Spleen (tissue), 11 donors: Measurements from ENCODE around the gene DQX1. TPM values are rescaled to one million over a fixed set of nuclear protein-coding genes. Genes with fewer than 3 reads are reported as not detected.

Experiments used
- DNase-seq: peaks from one replicate; pipeline ENCODE4 v3.0.0-alpha.2; 2020
- H3K27ac ChIP-seq, 8 donors: fragments of 200-600 bp; sonication (generic) in 7 of 8; 1 replicate in 4 of 8; 2 replicates in 4 of 8; pipeline versions ENCODE4 v1.5.0 to v1.8.0; 2016 to 2021; ENCODE audit warnings: inconsistent platforms in 4 of 8, mild to moderate bottlenecking in 4 of 8, moderate library complexity in 1 of 8
- H3K27me3 ChIP-seq, 7 donors: fragments of 200-600 bp; sonication (generic) in 6 of 7; replicated peaks in 1 of 7; 1 replicate in 4 of 7; 2 replicates in 3 of 7; pipeline versions ENCODE4 v1.5.0 to v1.8.0; 2016 to 2021; ENCODE audit warnings: inconsistent platforms in 3 of 7, mild to moderate bottlenecking in 1 of 7
- H3K36me3 ChIP-seq, 6 donors: fragments of 200-600 bp; sonication (generic) in 5 of 6; 1 replicate in 4 of 6; 2 replicates in 2 of 6; pipeline versions ENCODE4 v1.5.0 to v1.8.0; 2016 to 2021; ENCODE audit warnings: inconsistent platforms in 2 of 6
- H3K4me1 ChIP-seq, 6 donors: fragments of 200-600 bp; sonication (generic) in 5 of 6; 1 replicate in 3 of 6; 2 replicates in 3 of 6; pipeline versions ENCODE4 v1.5.0 to v1.8.0; 2016 to 2021; ENCODE audit warnings: inconsistent platforms in 3 of 6
- H3K4me3 ChIP-seq, 8 donors: fragments of 200-600 bp; sonication (generic) in 7 of 8; 1 replicate in 4 of 8; 2 replicates in 4 of 8; pipeline versions ENCODE4 v1.5.0 to v1.8.0; 2016 to 2021; ENCODE audit warnings: inconsistent platforms in 4 of 8, mild to moderate bottlenecking in 4 of 8, moderate library complexity in 2 of 8
- H3K9me3 ChIP-seq, 8 donors: fragments of 200-600 bp; sonication (generic) in 7 of 8; 1 replicate in 4 of 8; 2 replicates in 4 of 8; pipeline versions ENCODE4 v1.5.0 to v1.8.0; 2016 to 2021; ENCODE audit warnings: inconsistent platforms in 4 of 8
- CTCF ChIP-seq, 11 experiments: fragments of 200-600 bp in 7 of 11; fragments of 450-650 bp in 4 of 11; sonication (generic) in 4 of 11; IDR thresholded peaks in 8 of 11; conservative IDR thresholded peaks in 3 of 11; 1 replicate in 7 of 11; 2 replicates in 4 of 11; pipeline versions ENCODE4 v1.4.0 to v1.8.0; 2016 to 2021; ENCODE audit warnings: antibody characterized with exemption in 11 of 11, inconsistent platforms in 4 of 11, mild to moderate bottlenecking in 1 of 11
- POLR2A ChIP-seq, 3 donors: fragments of 450-650 bp; IDR thresholded peaks; one replicate each; pipeline ENCODE4 v1.5.1; 2017; ENCODE audit warnings: antibody characterized with exemption in 3 of 3, mild to moderate bottlenecking in 1 of 3
- POLR2AphosphoS5 ChIP-seq, 3 donors: sonication (generic); formaldehyde crosslinking; IDR thresholded peaks; one replicate each; pipeline ENCODE4 v1.5.1; 2017; ENCODE audit warnings: antibody characterized with exemption in 3 of 3
- WGBS, 5 donors: extraction: QIAGEN DNeasy Blood & Tissue Kit in 3 of 5; methylation state at CpG; one replicate each; pipeline versions ENCODE4 v1.1.5 to v1.1.7; 2013 to 2018; 5-methylcytosine and 5-hydroxymethylcytosine counted together
- intact Hi-C: fragments of 100-400 bp; cut with DNase I; formaldehyde crosslinking; loops from one replicate; pipeline ENCODE4 v1.15.0; 2023; ENCODE audit warnings: low total_unique reads
- polyA plus RNA-seq, 3 donors: library from polyadenylated mRNA; stranded (reverse); fragments of 200-250 nt; gene quantifications; one replicate each; pipeline ENCODE4 v1.2.1, GENCODE V29; 2013
- total RNA-seq, 7 donors: library from RNA; depleted of rRNA in 3 of 7; stranded (reverse); fragments of >200 nt in 3 of 7; fragmentation: NEBNext Ultra II Directional in 4 of 7; extraction: Animal tissue kit (Norgen Biotek cat#: 25700) in 4 of 7; gene quantifications; one replicate each; pipeline versions ENCODE4 v1.1.0 to v1.2.1, GENCODE V29; 2016 to 2021
- donor health status: healthy with polysubstance abuse.
- donor health status: DM: no; HTN: no; CAD: no; lungs with moderate emphysema.
- donor health status: DM: no; HTN: no; CAD: no.
- donor health status: Bipolar disorder and iron deficiency.
- donor health status: healthy.
- donor health status: DM: no; HTN: no; CAD: no.
- donor health status: DM: yes; HTN: yes; CAD: no.

Gene DQX1
- total and polyA plus RNA-seq, 10 donors, result 0.09 to 0.52 (median 0.31) TPM; not detected in 2

- no peaks in the 10 kb centered on the region for H3K9me3 ChIP-seq
- H3K4me1 ChIP-seq, result peaks cover 14 to 81% (median 53%) of the 10 kb centered on the region in 6 donors
- peaks cover 0 to 22% (median 12%) of the 10 kb centered on the region in 7 donors for H3K27me3 ChIP-seq
- peak overlapping the region in 6 of 8 donors; percentile 90 to 96 (median 92) for H3K27ac ChIP-seq
- peak; percentile 82 for DNase-seq
- intact Hi-C loops, result no loop called here
- TF ChIP-seq POLR2A (IDR thresholded peaks at IDR 0.05), result no peak
- peak in 2 of 3 donors; percentile 32 to 41 for TF ChIP-seq POLR2AphosphoS5 (IDR thresholded peaks at IDR 0.05)
- TF ChIP-seq CTCF (IDR thresholded peaks at IDR 0.05 in 8 of 11, conservative IDR thresholded peaks at IDR 0.05 in 3 of 11), result no peak
- peak overlapping the region in 7 of 8 donors; percentile 75 to 99 (median 90) for H3K4me3 ChIP-seq
- H3K36me3 ChIP-seq, result peaks cover 0 to 25% (median 9%) of the 10 kb centered on the region in 6 donors
- WGBS, 5 donors, result 60 to 73% (median 65%) methylated on average over 27 of the region's 27 CpGs
These were observed 27.1 kb upstream of the DQX1 start for GRCh38 chr2:74552914-74553811.

DNA sequence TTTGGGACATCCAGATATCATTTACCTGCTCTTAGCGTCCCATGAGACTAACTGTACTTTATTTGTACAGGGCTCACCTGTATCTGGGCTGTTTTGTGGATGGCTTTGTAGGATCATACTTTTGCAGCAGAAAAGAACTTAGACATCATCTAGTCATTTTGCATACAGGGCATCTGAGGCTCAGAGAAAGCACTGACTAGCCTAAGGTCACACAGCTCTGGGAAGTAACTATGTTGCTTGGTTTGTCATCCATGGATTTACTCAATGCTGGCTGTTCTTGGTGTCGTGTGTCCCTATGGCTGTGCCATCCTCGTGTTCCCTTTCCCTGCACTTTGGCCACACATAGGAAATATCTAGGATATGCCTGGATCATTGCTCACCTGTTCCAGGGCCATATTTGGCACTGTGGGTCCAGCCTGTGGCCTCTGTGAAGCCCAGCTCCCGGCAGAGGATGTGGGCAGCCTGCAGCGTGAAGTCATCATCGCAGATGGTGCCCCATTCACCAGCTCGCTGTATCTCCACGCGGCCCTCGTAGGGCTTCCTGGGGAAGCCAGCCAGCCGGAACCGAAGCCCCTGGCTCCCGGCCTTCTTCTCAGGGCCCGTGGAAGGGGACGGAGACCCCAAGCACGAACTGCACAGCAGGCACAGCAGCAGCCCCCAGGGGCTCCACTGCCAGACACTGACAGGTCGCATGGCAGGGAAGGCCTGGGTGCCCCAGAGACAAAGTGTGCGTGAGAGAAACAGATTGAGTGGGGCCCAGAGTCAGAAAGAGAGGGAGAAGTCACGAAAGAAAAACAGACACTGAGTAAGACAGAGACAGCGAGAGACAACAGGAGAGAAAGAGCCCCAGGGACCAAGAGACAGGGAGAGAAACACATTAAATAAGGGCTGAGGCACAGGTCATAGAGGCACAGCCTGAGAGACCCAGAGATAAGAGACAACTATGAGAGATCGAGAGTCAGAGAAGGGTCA lies 26.2 kb upstream of the DQX1 start:
- no peak overlapping the region for H3K4me3 ChIP-seq

DNA sequence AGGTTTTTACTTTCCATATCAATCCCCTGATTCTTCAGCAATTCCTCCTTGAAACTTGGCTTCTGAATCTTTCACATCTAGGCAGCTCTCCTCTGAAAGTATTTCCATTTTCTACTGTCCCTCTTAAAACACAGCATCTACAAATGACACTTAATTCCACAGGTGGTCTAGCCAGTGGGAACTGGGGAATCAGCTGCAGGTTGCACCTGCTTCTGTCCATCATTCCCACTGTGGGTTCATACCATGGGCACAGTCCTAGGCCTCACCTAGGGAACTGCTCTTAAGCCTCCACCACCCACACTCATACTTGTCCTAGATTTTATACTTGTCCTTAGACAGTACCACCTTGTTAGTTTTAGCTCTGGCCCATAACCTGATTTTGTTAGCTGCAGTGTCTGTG lies 25.5 kb upstream of the DQX1 start:
- Histone ChIP-seq H3K9me3 (no peaks in the 10 kb centered on the region), H3K4me3 (no peak overlapping the region), H3K36me3 (peaks cover 0 to 9% (median 4%) of the 10 kb centered on the region in 6 donors), H3K27ac (no peak overlapping the region), H3K4me1 (peaks cover 14 to 69% (median 51%) of the 10 kb centered on the region in 6 donors), H3K27me3 (peaks cover 0 to 29% (median 12%) of the 10 kb centered on the region in 7 donors)
- intact Hi-C loops, result no loop called here
- TF ChIP-seq CTCF (IDR thresholded peaks at IDR 0.05 in 8 of 11, conservative IDR thresholded peaks at IDR 0.05 in 3 of 11) (no peak), POLR2AphosphoS5 (IDR thresholded peaks at IDR 0.05) (no peak), POLR2A (IDR thresholded peaks at IDR 0.05) (no peak)
- DNase-seq, result no peak

More for the DNA sequence above, 26.2 kb upstream of the DQX1 start:
- H3K9me3 ChIP-seq, result no peaks in the 10 kb centered on the region
- DNase-seq, result no peak
- intact Hi-C loops, result no loop called here
- peaks cover 0 to 29% (median 12%) of the 10 kb centered on the region in 7 donors for H3K27me3 ChIP-seq
- H3K36me3 ChIP-seq, result peaks cover 0 to 16% (median 9%) of the 10 kb centered on the region in 6 donors
- H3K4me1 ChIP-seq, result peaks cover 14 to 76% (median 54%) of the 10 kb centered on the region in 6 donors
- TF ChIP-seq CTCF (IDR thresholded peaks at IDR 0.05 in 8 of 11, conservative IDR thresholded peaks at IDR 0.05 in 3 of 11) (no peak), POLR2AphosphoS5 (IDR thresholded peaks at IDR 0.05) (no peak)
- WGBS, 5 donors, result 63 to 78% (median 73%) methylated on average over 16 to 21 of the region's 21 CpGs
- H3K27ac ChIP-seq, result peak overlapping the region in 2 of 8 donors; percentile 93 to 96
